Tibial nerve (tissue), 4 donors: ENCODE measurements around the gene BACH2. TPM values are rescaled to one million over a fixed set of nuclear protein-coding genes. Genes with fewer than 3 reads are reported as not detected.

Experiments used
- DNase-seq, 2 donors: peaks; one replicate each; pipeline ENCODE4 v3.0.0-alpha.2; 2019; ENCODE audit warnings: low spot score in 2 of 2
- H3K27ac ChIP-seq, 4 donors: fragments of 200-600 bp; sonication (generic) in 3 of 4; one replicate each; pipeline ENCODE4 v1.5.1; 2017 to 2019; ENCODE audit warnings: mild to moderate bottlenecking in 1 of 4
- H3K27me3 ChIP-seq, 2 donors: fragments of 200-600 bp; sonication (generic) in 1 of 2; one replicate each; pipeline versions ENCODE4 v1.5.1 to v1.6.0; 2017 to 2019
- H3K36me3 ChIP-seq, 3 donors: fragments of 200-600 bp; sonication (generic); one replicate each; pipeline ENCODE4 v1.5.1; 2018 to 2019
- H3K4me1 ChIP-seq, 4 donors: fragments of 200-600 bp; sonication (generic) in 3 of 4; one replicate each; pipeline ENCODE4 v1.5.1; 2017 to 2019
- H3K4me3 ChIP-seq, 4 donors: fragments of 200-600 bp; sonication (generic) in 3 of 4; one replicate each; pipeline ENCODE4 v1.5.1; 2017 to 2019; ENCODE audit warnings: mild to moderate bottlenecking in 1 of 4, moderate library complexity in 1 of 4
- H3K9me3 ChIP-seq, 4 donors: fragments of 200-600 bp; sonication (generic) in 3 of 4; one replicate each; pipeline ENCODE4 v1.5.1; 2017 to 2019
- EP300 ChIP-seq, 2 donors: sonication (generic); formaldehyde crosslinking; IDR thresholded peaks; one replicate each; pipeline ENCODE4 v1.6.1; 2017; ENCODE audit warnings: antibody characterized with exemption in 2 of 2, mild to moderate bottlenecking in 1 of 2
- POLR2A ChIP-seq, 2 donors: fragments of 450-650 bp; IDR thresholded peaks; one replicate each; pipeline ENCODE4 v1.6.1; 2017; ENCODE audit warnings: antibody characterized with exemption in 2 of 2, mild to moderate bottlenecking in 2 of 2, moderate library complexity in 2 of 2
- WGBS, 2 donors: methylation state at CpG; one replicate each; pipeline ENCODE4 v1.1.5; 2018; 5-methylcytosine and 5-hydroxymethylcytosine counted together
- total RNA-seq, 4 donors: library from RNA; depleted of rRNA; stranded (reverse); fragments of >200 nt; gene quantifications; one replicate each; pipeline ENCODE4 v1.1.0, GENCODE V29; 2016
- TF ChIP-seq, protein P1 (sequence below), 5 experiments: fragments of 200-600 bp in 3 of 5; fragments of 450-650 bp in 2 of 5; sonication (generic) in 3 of 5; IDR thresholded peaks; one replicate each; pipeline ENCODE4 v1.5.1; 2016 to 2019; ENCODE audit warnings: antibody characterized with exemption in 5 of 5, mild to moderate bottlenecking in 3 of 5, moderate library complexity in 2 of 5

The BACH2 gene
- total RNA-seq, 4 donors from 2014 or later = 4.4 to 11.1 (median 8.4) TPM

GRCh38 chr6:90294989-90295853 is 1.4 kb downstream of the BACH2 start:
- H3K27me3 ChIP-seq = no peaks in the 10 kb centered on the region
- H3K4me1 ChIP-seq = peaks cover 0 to 41% (median 5%) of the 10 kb centered on the region in 4 donors
- WGBS, 2 donors = 0 to 2% methylated on average over 39 to 67 of the region's 79 CpGs
- no peaks in the 10 kb centered on the region for H3K9me3 ChIP-seq
- no peaks in the 10 kb centered on the region for H3K36me3 ChIP-seq
- DNase-seq = no peak
- peak in 1 of 2 donors; percentile 22 for TF ChIP-seq EP300 (IDR thresholded peaks at IDR 0.05)
- TF ChIP-seq POLR2A (IDR thresholded peaks at IDR 0.05) = no peak
- TF ChIP-seq, protein P1, sequence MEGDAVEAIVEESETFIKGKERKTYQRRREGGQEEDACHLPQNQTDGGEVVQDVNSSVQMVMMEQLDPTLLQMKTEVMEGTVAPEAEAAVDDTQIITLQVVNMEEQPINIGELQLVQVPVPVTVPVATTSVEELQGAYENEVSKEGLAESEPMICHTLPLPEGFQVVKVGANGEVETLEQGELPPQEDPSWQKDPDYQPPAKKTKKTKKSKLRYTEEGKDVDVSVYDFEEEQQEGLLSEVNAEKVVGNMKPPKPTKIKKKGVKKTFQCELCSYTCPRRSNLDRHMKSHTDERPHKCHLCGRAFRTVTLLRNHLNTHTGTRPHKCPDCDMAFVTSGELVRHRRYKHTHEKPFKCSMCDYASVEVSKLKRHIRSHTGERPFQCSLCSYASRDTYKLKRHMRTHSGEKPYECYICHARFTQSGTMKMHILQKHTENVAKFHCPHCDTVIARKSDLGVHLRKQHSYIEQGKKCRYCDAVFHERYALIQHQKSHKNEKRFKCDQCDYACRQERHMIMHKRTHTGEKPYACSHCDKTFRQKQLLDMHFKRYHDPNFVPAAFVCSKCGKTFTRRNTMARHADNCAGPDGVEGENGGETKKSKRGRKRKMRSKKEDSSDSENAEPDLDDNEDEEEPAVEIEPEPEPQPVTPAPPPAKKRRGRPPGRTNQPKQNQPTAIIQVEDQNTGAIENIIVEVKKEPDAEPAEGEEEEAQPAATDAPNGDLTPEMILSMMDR (IDR thresholded peaks at IDR 0.05) = peak in 4 of 5 experiments; percentile 16 to 50 (median 34)
- peak overlapping the region; percentile 90 to 99 (median 97) for H3K27ac ChIP-seq
- H3K4me3 ChIP-seq = peak overlapping the region; percentile 77 to 99 (median 88)

- H3K36me3 ChIP-seq = no peaks in the 10 kb centered on the region
- TF ChIP-seq POLR2A (IDR thresholded peaks at IDR 0.05) (no peak), EP300 (IDR thresholded peaks at IDR 0.05) (no peak)
- TF ChIP-seq, protein P1 (IDR thresholded peaks at IDR 0.05) = no peak
- peak overlapping the region; percentile 77 to 99 (median 88) for H3K4me3 ChIP-seq
- no peaks in the 10 kb centered on the region for H3K9me3 ChIP-seq
- H3K4me1 ChIP-seq = peaks cover 0 to 41% (median 5%) of the 10 kb centered on the region in 4 donors
- H3K27ac ChIP-seq = peak overlapping the region; percentile 90 to 99 (median 97)
- H3K27me3 ChIP-seq = no peaks in the 10 kb centered on the region
- 31 to 35% methylated on average over 15 of the region's 15 CpGs for WGBS, 2 donors
- DNase-seq = no peak
Observed at GRCh38 chr6:90294614-90294988, 2.0 kb downstream of the BACH2 start.

GRCh38 chr6:90294008-90294511 is 2.6 kb downstream of the BACH2 start:
- WGBS, 2 donors = 84 to 90% methylated on average over 5 of the region's 5 CpGs
- no peaks in the 10 kb centered on the region for H3K27me3 ChIP-seq
- H3K4me3 ChIP-seq = peak overlapping the region in 1 of 4 donors; percentile 77
- H3K36me3 ChIP-seq = no peaks in the 10 kb centered on the region
- H3K9me3 ChIP-seq = no peaks in the 10 kb centered on the region
- TF ChIP-seq POLR2A (IDR thresholded peaks at IDR 0.05) (no peak), EP300 (IDR thresholded peaks at IDR 0.05) (no peak)
- TF ChIP-seq, protein P1 (IDR thresholded peaks at IDR 0.05) = no peak
- H3K4me1 ChIP-seq = peaks cover 0 to 41% (median 5%) of the 10 kb centered on the region in 4 donors
- H3K27ac ChIP-seq = peak overlapping the region in 1 of 4 donors; percentile 99
- no peak for DNase-seq

DNA sequence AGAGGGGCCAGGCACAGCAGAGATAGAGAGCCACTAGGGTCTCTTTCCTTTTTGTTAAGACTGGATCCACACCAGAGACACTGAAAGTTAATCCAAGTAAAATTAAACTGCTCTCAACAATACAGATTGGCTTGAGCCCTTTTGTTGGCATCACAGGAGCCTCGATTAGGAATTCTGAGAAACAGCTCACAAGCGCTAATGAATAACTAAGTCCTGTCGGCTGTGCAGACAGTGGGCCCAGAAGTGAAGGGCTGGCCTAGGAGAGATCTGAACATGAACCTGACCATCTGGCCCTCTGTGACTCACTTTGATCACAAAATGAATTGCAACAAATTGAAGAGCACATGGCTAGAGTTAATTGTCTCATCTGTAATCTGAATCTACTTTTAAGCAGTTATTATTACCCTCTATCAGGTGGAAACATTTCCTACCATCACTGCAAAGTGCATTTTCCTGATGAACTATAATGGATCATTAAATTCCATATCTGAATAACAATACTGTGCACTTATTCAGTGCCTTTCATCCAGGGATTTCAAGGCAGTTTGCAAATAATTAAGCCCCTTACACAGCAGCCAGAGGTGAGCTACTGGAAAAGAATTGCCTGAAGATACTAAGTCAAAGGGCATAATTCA is 3.2 kb downstream of the BACH2 start:
- peaks cover 0 to 46% (median 5%) of the 10 kb centered on the region in 4 donors for H3K4me1 ChIP-seq
- DNase-seq = no peak
- H3K9me3 ChIP-seq = no peaks in the 10 kb centered on the region
- H3K27me3 ChIP-seq = no peaks in the 10 kb centered on the region
- no peaks in the 10 kb centered on the region for H3K36me3 ChIP-seq
- TF ChIP-seq, protein P1 (IDR thresholded peaks at IDR 0.05) = no peak
- no peak for TF ChIP-seq EP300 (IDR thresholded peaks at IDR 0.05)
- TF ChIP-seq POLR2A (IDR thresholded peaks at IDR 0.05) = no peak
- H3K27ac ChIP-seq = peak overlapping the region in 1 of 4 donors; percentile 26
- 85 to 86% methylated on average over 3 of the region's 3 CpGs for WGBS, 2 donors
- no peak overlapping the region for H3K4me3 ChIP-seq
